Stimulated activated CD4-positive, alpha-beta T cell treated with anti-CD3 and anti-CD28 coated beads, TNF-alpha, amount 100 ng/mL, for 24 hours (primary cell): ENCODE results near the gene CHMP5.

ENCODE experiments used
- DNase-seq, 3 experiments: peaks; one replicate each; pipeline ENCODE4 v3.0.0-alpha.2; 2020; ENCODE audit warnings: low read depth in 3 of 3

CHMP5 gene

GRCh38 chr9:33318225-33318624, 53.4 kb downstream of the CHMP5 start:
- no peak for DNase-seq

- no peak for DNase-seq
Observed at GRCh38 chr9:33318781-33319180, 53.9 kb downstream of the CHMP5 start.

GRCh38 chr9:33320230-33320567, 55.4 kb downstream of the CHMP5 start:
- no peak for DNase-seq

GRCh38 chr9:33320568-33321261, 55.9 kb downstream of the CHMP5 start:
- no peak for DNase-seq

- DNase-seq, result no peak
Observed at GRCh38 chr9:33329117-33329563, 64.3 kb downstream of the CHMP5 start.

- DNase-seq, result no peak
Observed at GRCh38 chr9:33329979-33330378, 65.1 kb downstream of the CHMP5 start.

GRCh38 chr9:33331377-33331891, 66.6 kb downstream of the CHMP5 start:
- no peak for DNase-seq
